Neuronal stem cell (in vitro differentiated cells): ENCODE measurements around the gene AVP.

Experiments used
- DNase-seq: peaks from one replicate; pipeline ENCODE4 v3.0.0-alpha.2; 2013; ENCODE audit warnings: low spot score
- H2AFZ ChIP-seq: one replicate; pipeline ENCODE4 v1.6.1; 2013; ENCODE audit warnings: mild to moderate bottlenecking, low read length, inconsistent platforms
- H2AK5ac ChIP-seq: 2 replicates; pipeline ENCODE4 v1.6.1; 2013; ENCODE audit warnings: low read depth, mild to moderate bottlenecking, inconsistent platforms, low read length, moderate library complexity, mixed read lengths
- H2BK120ac ChIP-seq: 2 replicates; pipeline ENCODE4 v1.6.1; 2013; ENCODE audit warnings: low read depth, mild to moderate bottlenecking, inconsistent platforms, low read length, moderate library complexity, mixed read lengths
- H2BK12ac ChIP-seq: one replicate; pipeline ENCODE4 v1.6.1; 2013; ENCODE audit warnings: low read length, inconsistent platforms
- H2BK15ac ChIP-seq: 2 replicates; pipeline ENCODE4 v1.6.1; 2013; ENCODE audit warnings: mild to moderate bottlenecking, low read length, inconsistent platforms, mixed read lengths
- H2BK5ac ChIP-seq: one replicate; pipeline ENCODE4 v1.6.1; 2013; ENCODE audit warnings: inconsistent platforms, mild to moderate bottlenecking, low read length, moderate library complexity
- H3K14ac ChIP-seq: one replicate; pipeline ENCODE4 v1.6.1; 2013; ENCODE audit warnings: low read length, inconsistent platforms
- H3K18ac ChIP-seq: 2 replicates; pipeline ENCODE4 v1.6.1; 2013; ENCODE audit warnings: low read length, inconsistent platforms
- H3K23ac ChIP-seq: 2 replicates; pipeline ENCODE4 v1.6.1; 2013; ENCODE audit warnings: low read depth, mild to moderate bottlenecking, mixed read lengths, low read length, inconsistent platforms; ENCODE audit not compliant: poor library complexity
- H3K27ac ChIP-seq: replicated peaks from 3 replicates; pipeline ENCODE4 v1.5.1; 2013; ENCODE audit warnings: low read length, inconsistent platforms
- H3K27me3 ChIP-seq, 3 experiments: 2 replicates each; pipeline ENCODE4 v1.6.1; 2013; ENCODE audit warnings: low read length in 3 of 3, mild to moderate bottlenecking in 2 of 3, inconsistent platforms in 1 of 3, low read depth in 1 of 3, mixed read lengths in 1 of 3, moderate library complexity in 1 of 3; ENCODE audit not compliant: control insufficient read depth in 3 of 3, insufficient read depth in 3 of 3
- H3K36me3 ChIP-seq, 2 donors: replicated peaks in 1 of 2; 2 replicates each; pipeline ENCODE4 v1.6.1; 2013; ENCODE audit warnings: low read length in 2 of 2; ENCODE audit not compliant: control insufficient read depth in 2 of 2, insufficient read depth in 2 of 2
- H3K4ac ChIP-seq: 2 replicates; pipeline ENCODE4 v1.6.1; 2013; ENCODE audit warnings: inconsistent platforms, mild to moderate bottlenecking, low read length, moderate library complexity
- H3K4me1 ChIP-seq, 2 donors: 1 replicate in 1 of 2; 2 replicates in 1 of 2; pipeline ENCODE4 v1.6.1; 2013; ENCODE audit warnings: low read length in 2 of 2, low read depth in 1 of 2; ENCODE audit not compliant: control insufficient read depth in 2 of 2, insufficient read depth in 1 of 2
- H3K4me2 ChIP-seq: one replicate; pipeline ENCODE4 v1.6.1; 2013; ENCODE audit warnings: mild to moderate bottlenecking, low read length, inconsistent platforms; ENCODE audit not compliant: insufficient read depth, poor library complexity, severe bottlenecking
- H3K4me3 ChIP-seq, 2 donors: 2 replicates each; pipeline ENCODE4 v1.5.1; 2013; ENCODE audit warnings: low read length in 2 of 2, mild to moderate bottlenecking in 2 of 2, inconsistent platforms in 1 of 2, moderate library complexity in 1 of 2
- H3K79me1 ChIP-seq: one replicate; pipeline ENCODE4 v1.6.1; 2013; ENCODE audit warnings: low read depth, mild to moderate bottlenecking, inconsistent platforms, low read length, moderate library complexity
- H3K9ac ChIP-seq: one replicate; pipeline ENCODE4 v1.6.1; 2013; ENCODE audit warnings: mild to moderate bottlenecking, low read depth, low read length, inconsistent platforms; ENCODE audit not compliant: poor library complexity
- H3K9me3 ChIP-seq, 2 donors: replicated peaks in 1 of 2; 2 replicates each; pipeline versions ENCODE3 to v1.6.1; 2013; ENCODE audit warnings: low read length in 2 of 2, mild to moderate bottlenecking in 2 of 2, inconsistent platforms in 1 of 2, low read depth in 1 of 2, mixed read lengths in 1 of 2, moderate library complexity in 1 of 2; ENCODE audit not compliant: control insufficient read depth in 2 of 2, insufficient read depth in 1 of 2
- H4K8ac ChIP-seq: one replicate; pipeline ENCODE4 v1.6.1; 2013; ENCODE audit warnings: low read depth, mild to moderate bottlenecking, inconsistent platforms, low read length, moderate library complexity
- H4K91ac ChIP-seq: one replicate; pipeline ENCODE4 v1.6.1; 2013; ENCODE audit warnings: low read length, low read depth, mild to moderate bottlenecking, inconsistent platforms; ENCODE audit not compliant: poor library complexity
- WGBS, 2 donors: extraction: QIAGEN DNeasy Blood & Tissue Kit; methylation state at CpG; one replicate each; pipeline ENCODE4 v1.1.7; 2013; ENCODE audit warnings: missing lambda C conversion rate in 2 of 2, mixed read lengths in 1 of 2; ENCODE audit not compliant: insufficient read length in 2 of 2, insufficient replicate concordance in 1 of 2; ENCODE audit errors: extremely low coverage in 2 of 2; 5-methylcytosine and 5-hydroxymethylcytosine counted together

Gene AVP

GRCh38 chr20:3115190-3116107, 30.9 kb upstream of the AVP start:
- Histone ChIP-seq H2AFZ (no peak overlapping the region), H3K4me3 (peak overlapping the region in 1 of 2 donors; percentile 20), H4K91ac (no peak overlapping the region), H3K27ac (no peak overlapping the region), H3K14ac (no peak overlapping the region), H3K18ac (no peak overlapping the region), H2BK5ac (no peak overlapping the region), H4K8ac (no peak overlapping the region), H2BK12ac (peak overlapping the region; percentile 8), H3K36me3 (peaks cover 5 to 22% of the 10 kb centered on the region in 2 donors), H2BK120ac (no peak overlapping the region), H3K4me2 (no peak overlapping the region), H3K79me1 (peaks cover 2% of the 10 kb centered on the region), H3K23ac (peak overlapping the region; percentile 6), H3K4me1 (peaks cover 0 to 3% of the 10 kb centered on the region in 2 donors), H3K9ac (no peak overlapping the region), H2AK5ac (no peak overlapping the region), H3K27me3 (no peaks in the 10 kb centered on the region), H2BK15ac (no peak overlapping the region), H3K9me3 (peaks cover 0 to 2% of the 10 kb centered on the region in 2 donors), H3K4ac (no peak overlapping the region)
- WGBS, 2 donors: no CpG with 5 or more reads among the region's 30 CpGs
- DNase-seq: peak; percentile 44

- no CpG with 5 or more reads among the region's 2 CpGs for WGBS, 2 donors
- H3K18ac ChIP-seq: no peak overlapping the region
- H3K4ac ChIP-seq: no peak overlapping the region
- no peak overlapping the region for H3K4me3 ChIP-seq
- no peak overlapping the region for H3K23ac ChIP-seq
- no peak overlapping the region for H3K27ac ChIP-seq
- peaks cover 2% of the 10 kb centered on the region for H3K79me1 ChIP-seq
- H3K27me3 ChIP-seq: no peaks in the 10 kb centered on the region
- no peak overlapping the region for H2AFZ ChIP-seq
- H3K4me1 ChIP-seq: peaks cover 2 to 6% of the 10 kb centered on the region in 2 donors
- H3K14ac ChIP-seq: no peak overlapping the region
- H4K8ac ChIP-seq: no peak overlapping the region
- H2BK12ac ChIP-seq: no peak overlapping the region
- H3K36me3 ChIP-seq: peaks cover 6 to 24% of the 10 kb centered on the region in 2 donors
- no peak overlapping the region for H3K4me2 ChIP-seq
- no peak overlapping the region for H3K9ac ChIP-seq
- no peaks in the 10 kb centered on the region for H3K9me3 ChIP-seq
- no peak overlapping the region for H2BK5ac ChIP-seq
- no peak overlapping the region for H2BK120ac ChIP-seq
- no peak overlapping the region for H4K91ac ChIP-seq
- H2AK5ac ChIP-seq: no peak overlapping the region
- no peak overlapping the region for H2BK15ac ChIP-seq
- DNase-seq: no peak
Observed at GRCh38 chr20:3111995-3112394, 27.5 kb upstream of the AVP start.

- Histone ChIP-seq H3K4me2 (no peak overlapping the region), H3K14ac (no peak overlapping the region), H2BK120ac (no peak overlapping the region), H3K27ac (no peak overlapping the region), H4K8ac (no peak overlapping the region), H3K27me3 (no peaks in the 10 kb centered on the region), H3K4me3 (no peak overlapping the region), H3K36me3 (peaks cover 6 to 24% of the 10 kb centered on the region in 2 donors), H3K4ac (no peak overlapping the region), H3K79me1 (peaks cover 2% of the 10 kb centered on the region), H3K9me3 (no peaks in the 10 kb centered on the region), H3K18ac (no peak overlapping the region), H2BK15ac (no peak overlapping the region), H2AFZ (no peak overlapping the region), H2BK5ac (no peak overlapping the region), H4K91ac (no peak overlapping the region), H3K9ac (no peak overlapping the region), H3K23ac (no peak overlapping the region), H3K4me1 (peaks cover 2 to 10% of the 10 kb centered on the region in 2 donors), H2AK5ac (no peak overlapping the region), H2BK12ac (no peak overlapping the region)
- DNase-seq: no peak
- WGBS, 2 donors: no CpG with 5 or more reads among the region's 7 CpGs
Observed at GRCh38 chr20:3111507-3111906, 27.0 kb upstream of the AVP start.
